ENCODE data around the gene CBR3.

Gene CBR3

DNA sequence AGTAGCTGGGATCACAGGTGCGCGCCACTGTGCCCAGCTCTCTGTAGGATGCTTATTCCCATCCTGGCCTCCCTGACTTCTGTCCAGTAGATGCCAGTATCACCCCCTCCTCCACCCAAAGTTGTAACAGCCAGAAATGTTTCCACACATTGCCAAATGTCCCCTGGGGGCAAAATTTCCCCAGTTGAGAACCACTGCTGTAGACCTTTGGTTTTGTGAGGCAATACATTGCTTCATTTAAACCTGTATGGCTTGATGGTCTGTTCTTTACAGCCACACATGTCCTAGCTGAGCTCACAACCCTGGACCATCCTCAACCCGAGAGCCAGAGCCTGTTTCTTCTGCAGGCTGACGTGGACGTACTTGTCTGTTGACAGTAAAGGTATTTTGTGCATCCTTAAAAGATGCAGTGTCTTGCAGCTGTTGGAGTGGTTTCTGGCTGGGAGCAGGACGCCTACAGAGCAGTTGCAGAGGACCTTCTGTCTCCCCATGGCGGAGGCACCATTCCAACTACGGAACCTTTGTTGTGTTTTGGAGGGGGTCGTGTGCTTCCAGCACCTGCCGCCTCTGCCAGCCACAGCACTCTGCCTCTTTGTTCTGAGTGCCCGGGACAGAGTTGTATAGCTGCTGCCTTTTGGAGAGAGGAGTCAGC is 48.4 kb downstream of the CBR3 start:
- DNase-seq (ENCODE audit: low read depth in 2 of 2, low spot score in 1 of 2) = no peak

DNA sequence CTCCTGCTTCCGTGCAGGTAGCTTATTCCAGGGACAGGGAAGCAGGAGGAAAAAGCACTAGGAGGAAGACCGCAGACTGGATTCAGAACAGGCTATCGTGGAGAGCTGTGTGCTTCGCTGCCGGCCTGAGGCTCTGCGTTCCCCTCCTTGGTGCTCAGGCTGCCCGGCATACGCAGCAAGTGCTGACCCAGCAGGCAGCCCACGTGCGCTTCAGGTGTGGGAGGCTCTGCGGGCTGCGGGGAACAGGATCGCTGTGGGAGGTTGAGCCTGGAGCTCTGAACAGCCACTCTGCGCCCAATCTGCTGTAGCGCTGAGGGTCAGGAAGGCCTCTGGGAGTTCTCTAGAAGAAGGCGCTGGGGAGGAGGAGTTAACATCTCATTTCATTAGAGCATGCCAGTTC is 49.7 kb downstream of the CBR3 start:
- no peak for DNase-seq (ENCODE audit: low read depth in 2 of 2, low spot score in 1 of 2)

DNA sequence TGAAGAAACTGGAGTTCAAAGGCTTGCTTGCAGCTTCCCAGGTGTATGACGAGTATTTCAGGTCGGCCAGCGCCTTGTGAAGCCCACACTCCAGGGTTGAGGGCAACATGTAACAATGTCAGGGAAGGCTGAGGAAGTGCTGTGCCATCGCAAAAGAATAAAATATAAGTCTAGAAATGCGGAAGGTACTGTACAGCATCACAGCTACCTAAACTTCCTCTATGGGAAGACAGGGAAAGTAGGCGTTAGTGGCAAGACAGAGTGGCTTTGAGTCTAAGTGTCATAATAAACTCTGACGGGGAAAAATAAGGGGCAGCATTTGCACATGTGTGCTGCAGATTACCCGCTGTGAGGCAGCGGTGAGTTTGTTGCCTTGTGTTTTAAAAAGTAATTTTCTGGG is 50.6 kb downstream of the CBR3 start:
- DNase-seq (ENCODE audit: low read depth in 2 of 2, low spot score in 1 of 2) = no peak

DNA sequence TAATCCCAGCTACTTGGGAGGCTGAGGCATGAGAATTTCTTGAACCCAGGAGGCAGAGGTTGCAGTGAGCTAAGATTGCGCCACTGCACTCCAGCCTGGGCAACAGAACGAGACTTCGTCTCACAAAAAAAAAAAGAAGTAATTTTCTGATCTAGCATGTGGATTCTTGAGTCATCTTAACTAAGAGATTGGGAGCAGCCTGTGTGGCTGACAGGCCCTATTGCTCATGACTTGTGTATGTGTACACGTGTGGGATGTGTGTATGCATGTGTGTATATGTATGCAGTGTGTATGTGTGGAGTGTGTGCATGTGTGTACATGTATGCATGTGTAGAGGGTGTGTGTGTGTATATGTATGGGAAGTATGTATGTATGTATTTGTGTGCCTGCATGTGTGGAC is 51.2 kb downstream of the CBR3 start:
- no peak for DNase-seq (ENCODE audit: low read depth in 2 of 2, low spot score in 1 of 2)

DNA sequence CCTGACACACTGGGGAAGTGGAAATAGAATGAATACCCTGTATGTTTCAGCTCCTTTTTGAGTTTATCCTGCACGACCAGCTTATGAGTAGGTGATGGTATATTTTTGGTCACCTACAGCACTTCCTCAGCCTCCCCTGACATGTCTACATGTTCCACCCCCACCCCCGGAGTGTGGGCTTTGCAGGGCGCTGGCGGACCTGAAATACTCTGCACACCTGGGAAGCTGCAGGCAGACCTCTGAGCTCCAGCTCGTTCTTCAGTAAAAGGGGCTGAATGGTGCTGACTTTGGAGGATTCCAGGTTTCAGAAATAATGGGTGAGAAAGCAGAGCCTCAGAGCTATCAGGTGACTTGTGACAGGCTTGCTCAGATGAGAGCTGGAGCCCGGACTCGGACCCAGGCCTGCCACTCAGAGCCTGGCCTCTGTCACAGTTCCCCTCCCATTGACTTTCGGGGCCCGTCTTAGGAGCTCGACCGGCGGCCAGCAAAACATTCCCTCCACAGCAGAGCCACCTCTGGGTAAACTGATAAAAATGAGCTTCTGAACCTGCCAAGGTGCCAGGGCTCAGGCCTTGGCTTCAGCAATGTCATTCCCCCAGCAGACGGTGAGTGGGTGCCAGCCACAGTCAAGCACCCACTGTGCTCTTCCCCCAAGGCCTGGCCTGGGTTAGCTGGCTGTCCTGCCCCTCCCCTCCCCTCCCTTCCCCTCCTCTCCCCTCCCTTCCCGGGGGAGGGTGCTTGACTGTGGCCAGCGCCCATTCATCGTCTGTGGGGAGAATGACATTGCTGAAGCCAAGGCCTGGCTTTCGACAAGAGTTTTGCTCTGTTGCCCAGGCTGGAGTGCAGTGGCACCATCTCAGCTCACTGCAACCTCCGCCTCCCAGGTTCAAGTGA is 51.9 kb downstream of the CBR3 start:
- DNase-seq (ENCODE audit: low read depth in 2 of 2, low spot score in 1 of 2) = no peak

DNA sequence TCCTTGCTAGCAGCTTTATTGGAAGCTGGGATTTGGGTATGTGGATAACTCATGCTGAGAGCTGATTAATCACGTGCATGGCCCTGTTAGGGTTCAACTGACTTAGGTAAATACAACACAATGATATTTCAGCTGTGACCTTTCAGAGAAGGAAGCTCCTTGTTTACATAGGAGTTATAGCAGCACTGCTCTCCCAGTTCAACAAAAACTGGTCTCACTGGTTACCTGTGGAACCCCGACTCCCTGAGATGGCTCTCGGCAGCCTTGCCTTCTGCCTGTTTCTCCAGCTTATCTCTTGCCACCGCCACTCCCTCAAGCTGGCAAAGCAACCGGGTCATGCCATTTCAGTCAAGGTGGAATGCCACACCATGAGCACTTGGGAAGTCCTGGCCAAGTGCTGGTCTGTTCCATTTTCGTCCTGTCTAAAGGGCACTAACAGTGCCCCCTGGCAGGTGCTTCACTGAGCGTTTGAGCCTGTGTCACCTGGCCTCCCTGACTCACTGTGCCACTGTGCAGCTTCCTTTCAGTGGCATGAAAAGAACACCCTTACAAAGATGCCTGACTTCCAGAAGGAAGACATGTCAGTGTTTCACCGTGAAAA is 53.3 kb downstream of the CBR3 start:
- DNase-seq (ENCODE audit: low read depth in 2 of 2, low spot score in 1 of 2) = no peak

DNA sequence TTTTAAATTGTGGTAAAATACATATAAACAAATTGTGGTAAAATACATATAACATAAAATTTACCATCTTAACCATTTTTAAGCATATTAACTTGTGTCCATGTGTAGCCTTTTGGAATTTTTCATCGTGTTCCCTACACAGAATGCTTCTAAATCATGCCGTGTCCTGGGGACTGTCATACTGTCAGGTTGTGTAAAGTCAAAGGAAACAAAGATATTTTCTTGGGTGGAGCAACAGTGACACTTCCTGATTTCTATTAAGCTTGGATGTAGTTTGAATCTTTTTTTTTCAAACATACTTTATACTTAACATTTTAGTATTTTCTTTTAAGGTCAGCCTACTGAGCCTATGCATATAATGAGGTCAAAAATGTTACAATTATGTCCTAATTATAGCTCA is 54.1 kb downstream of the CBR3 start:
- DNase-seq (ENCODE audit: low read depth in 2 of 2, low spot score in 1 of 2) = no peak

DNA sequence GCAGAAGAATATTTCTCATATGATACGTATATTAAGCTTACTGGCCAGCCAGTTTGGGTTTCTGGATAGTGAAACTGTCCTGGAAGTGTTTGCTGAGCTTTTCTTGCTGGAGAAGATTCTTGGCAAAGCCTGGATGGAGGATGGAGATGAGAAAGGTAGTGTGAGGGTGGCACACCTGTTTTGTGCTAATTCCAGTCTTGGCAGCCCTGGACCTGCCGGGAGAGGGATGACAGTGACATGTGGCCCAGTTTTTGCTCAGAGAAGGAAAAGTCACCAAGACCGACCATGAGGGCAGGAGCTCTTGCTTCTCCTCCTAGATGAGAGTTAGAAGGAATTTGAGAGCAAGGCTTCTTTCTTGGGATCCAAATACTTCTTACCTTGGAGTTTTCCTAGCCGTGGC is 55.9 kb downstream of the CBR3 start:
- no peak for DNase-seq (ENCODE audit: low read depth in 2 of 2, low spot score in 1 of 2)

DNA sequence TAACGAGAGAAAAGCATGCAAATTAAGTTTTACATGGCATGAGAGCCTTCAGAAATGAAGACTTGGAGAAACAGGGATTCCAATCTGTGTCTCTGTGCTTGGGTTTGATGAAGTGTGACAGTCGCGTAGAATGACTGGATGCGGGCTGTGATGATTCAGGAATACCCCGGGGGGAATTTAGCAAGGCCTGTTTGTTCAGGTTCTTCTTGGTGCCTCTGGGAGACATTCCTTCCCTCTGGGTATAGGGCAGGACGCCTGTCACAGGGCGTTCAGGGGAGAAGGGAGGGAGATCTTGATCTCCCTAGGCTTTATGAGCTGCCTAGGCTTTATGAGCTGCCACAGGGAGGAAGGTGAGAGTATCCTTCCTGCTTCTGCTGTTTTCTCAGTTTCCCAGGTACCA is 58.3 kb downstream of the CBR3 start:
- DNase-seq (ENCODE audit: low read depth in 2 of 2, low spot score in 1 of 2) = no peak

DNA sequence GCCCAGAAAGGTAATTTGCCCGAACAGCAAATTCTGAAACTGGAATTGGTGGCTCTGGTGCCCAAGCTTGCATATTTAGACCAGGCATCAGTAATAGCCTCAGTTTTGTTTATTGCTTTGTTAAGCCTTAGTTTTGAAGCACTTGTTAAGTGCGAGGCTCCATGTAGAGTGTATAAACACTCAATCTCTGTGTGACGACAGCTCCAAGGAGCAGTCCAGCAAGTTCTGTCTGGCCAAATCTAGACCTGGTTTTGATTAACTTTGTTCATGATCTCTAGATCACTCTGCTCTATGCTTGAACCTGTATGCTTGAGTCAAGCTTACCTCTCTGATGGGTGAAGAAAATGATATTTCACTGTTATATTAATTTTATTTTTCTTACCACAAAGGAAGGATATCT is 59.1 kb downstream of the CBR3 start:
- DNase-seq (ENCODE audit: low read depth in 2 of 2, low spot score in 1 of 2) = no peak

DNA sequence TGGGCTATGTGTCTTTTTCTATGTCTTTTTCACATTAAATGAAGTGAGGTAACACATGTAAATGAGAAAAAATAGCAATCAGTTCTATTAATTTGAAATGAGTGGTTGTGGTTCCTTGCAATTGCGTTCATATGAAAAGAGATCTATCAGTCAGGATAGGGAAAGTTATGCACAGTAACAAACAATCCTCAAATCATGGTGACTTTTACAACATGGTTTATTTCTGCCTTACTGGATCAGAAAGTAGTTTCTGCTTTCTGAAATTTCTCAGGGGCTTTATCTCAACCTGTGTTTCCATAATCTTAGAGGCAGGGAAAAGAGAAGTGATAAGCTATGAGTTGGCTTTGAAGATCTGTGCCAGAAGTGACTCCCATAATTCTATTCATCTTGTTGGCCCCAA is 60.7 kb downstream of the CBR3 start:
- DNase-seq (ENCODE audit: low read depth in 2 of 2, low spot score in 1 of 2) = no peak

All from stimulated activated CD8-positive, alpha-beta memory T cell treated with anti-CD3 and anti-CD28 coated beads, Interleukin-4, amount 100 ng/mL, for 1 hour (primary cell).